Measurements from ENCODE around the gene RFX7. TPM values are rescaled to one million over a fixed set of nuclear protein-coding genes. Genes with fewer than 3 reads are reported as not detected.

Gene RFX7
- total and polyA plus RNA-seq, 2 of the 4 experiments (the other 2 are of a cell fraction): 4.1 to 10.6 TPM

DNA sequence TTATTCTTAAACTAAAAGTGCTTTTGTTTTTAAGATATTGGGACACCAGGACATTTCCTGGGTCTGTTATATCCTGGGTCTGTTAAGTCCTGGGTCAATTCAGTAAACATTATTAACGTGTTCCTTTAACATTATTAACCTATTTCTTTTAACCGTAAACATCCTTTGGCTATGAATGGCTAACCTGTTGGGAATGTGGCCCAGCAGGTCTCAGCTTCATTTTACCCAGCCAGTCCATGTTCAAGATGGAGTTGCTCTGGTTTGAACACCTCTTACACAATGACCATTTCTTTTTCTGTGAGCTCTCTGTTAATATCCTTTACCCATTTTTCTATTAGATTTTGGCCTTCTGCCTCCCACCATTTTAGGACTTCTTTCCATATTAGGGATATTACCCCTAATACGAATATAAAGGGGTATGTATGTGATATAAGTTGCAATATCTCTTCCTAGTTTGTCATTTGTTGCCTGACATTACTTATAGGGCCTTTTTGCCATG, 161.4 kb downstream of the RFX7 start:
- H3K79me1 ChIP-seq (ENCODE audit: low read depth in 1 of 2, low read length in 2 of 2): no peaks in the 10 kb centered on the region
- no peak overlapping the region for H3K4me3 ChIP-seq (ENCODE audit: insufficient read depth, low read depth, low read length)
- no peak overlapping the region for H3K23ac ChIP-seq (ENCODE audit: low read depth, low read length)
- no peak overlapping the region for H3K56ac ChIP-seq (ENCODE audit: extremely low read depth, insufficient read depth, low read length)
- ATAC-seq (ENCODE audit: low read depth): no peak
- no peak overlapping the region for H3K4ac ChIP-seq (ENCODE audit: low read depth, low read length)
- H3K27ac ChIP-seq (ENCODE audit: insufficient read depth, low read length): no peak overlapping the region
- no peak overlapping the region for H2AFZ ChIP-seq (replicated peaks; ENCODE audit: low read length, poor library complexity)
- no peak overlapping the region for H3K14ac ChIP-seq (replicated peaks; ENCODE audit: low read depth, low read length)
- H3K36me3 ChIP-seq (ENCODE audit: control insufficient read depth, insufficient read depth, low read length): no peaks in the 10 kb centered on the region
- H2BK120ac ChIP-seq (ENCODE audit: low read depth, low read length): no peak overlapping the region
- no peak overlapping the region for H2BK5ac ChIP-seq (ENCODE audit: low read depth, low read length, poor library complexity, severe bottlenecking)
- no peak overlapping the region for H2BK20ac ChIP-seq (ENCODE audit: low read depth, low read length)
- dilution Hi-C loops (cut with HindIII; ENCODE audit: low sequenced_read_pairs, unreplicated experiment) (no loop called here), in situ Hi-C loops (cut with MboI; ENCODE audit: low sequenced_read_pairs) (no loop called here), intact Hi-C loops (cut with micrococcal nuclease) (no loop called here)
- no peak overlapping the region for H2AK9ac ChIP-seq (replicated peaks; ENCODE audit: low read depth, low read length, poor library complexity)
- no peak for DNase-seq
- TF ChIP-seq RFX5 (IDR thresholded peaks at IDR 0.05; ENCODE audit: low read depth, low read length) (no peak), MXI1 (IDR thresholded peaks at IDR 0.05; ENCODE audit: borderline replicate concordance, low read depth, low read length) (no peak), CEBPB (IDR thresholded peaks at IDR 0.05; ENCODE audit: low read depth, low read length) (no peak), RAD21 (IDR thresholded peaks at IDR 0.05; ENCODE audit: low read length) (no peak), CHD1 (IDR thresholded peaks at IDR 0.05; ENCODE audit: low read depth, low read length) (no peak), BHLHE40 (IDR thresholded peaks at IDR 0.05; ENCODE audit: low read depth, low read length) (no peak), RCOR1 (IDR thresholded peaks at IDR 0.05; ENCODE audit: insufficient replicate concordance, low read length) (no peak), NFE2L2 (IDR thresholded peaks at IDR 0.05; ENCODE audit: low read depth, low read length) (no peak), POLR2A (IDR thresholded peaks at IDR 0.05; ENCODE audit: low read depth, low read length) (no peak), FOS (IDR thresholded peaks at IDR 0.05; ENCODE audit: low read depth, low read length) (no peak), MAFK (IDR thresholded peaks at IDR 0.05; ENCODE audit: low read depth, low read length) (no peak)
- TF ChIP-seq, protein P1, sequence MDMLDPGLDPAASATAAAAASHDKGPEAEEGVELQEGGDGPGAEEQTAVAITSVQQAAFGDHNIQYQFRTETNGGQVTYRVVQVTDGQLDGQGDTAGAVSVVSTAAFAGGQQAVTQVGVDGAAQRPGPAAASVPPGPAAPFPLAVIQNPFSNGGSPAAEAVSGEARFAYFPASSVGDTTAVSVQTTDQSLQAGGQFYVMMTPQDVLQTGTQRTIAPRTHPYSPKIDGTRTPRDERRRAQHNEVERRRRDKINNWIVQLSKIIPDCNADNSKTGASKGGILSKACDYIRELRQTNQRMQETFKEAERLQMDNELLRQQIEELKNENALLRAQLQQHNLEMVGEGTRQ (IDR thresholded peaks at IDR 0.05; ENCODE audit: low read depth, low read length): no peak
- TF ChIP-seq, protein P2, sequence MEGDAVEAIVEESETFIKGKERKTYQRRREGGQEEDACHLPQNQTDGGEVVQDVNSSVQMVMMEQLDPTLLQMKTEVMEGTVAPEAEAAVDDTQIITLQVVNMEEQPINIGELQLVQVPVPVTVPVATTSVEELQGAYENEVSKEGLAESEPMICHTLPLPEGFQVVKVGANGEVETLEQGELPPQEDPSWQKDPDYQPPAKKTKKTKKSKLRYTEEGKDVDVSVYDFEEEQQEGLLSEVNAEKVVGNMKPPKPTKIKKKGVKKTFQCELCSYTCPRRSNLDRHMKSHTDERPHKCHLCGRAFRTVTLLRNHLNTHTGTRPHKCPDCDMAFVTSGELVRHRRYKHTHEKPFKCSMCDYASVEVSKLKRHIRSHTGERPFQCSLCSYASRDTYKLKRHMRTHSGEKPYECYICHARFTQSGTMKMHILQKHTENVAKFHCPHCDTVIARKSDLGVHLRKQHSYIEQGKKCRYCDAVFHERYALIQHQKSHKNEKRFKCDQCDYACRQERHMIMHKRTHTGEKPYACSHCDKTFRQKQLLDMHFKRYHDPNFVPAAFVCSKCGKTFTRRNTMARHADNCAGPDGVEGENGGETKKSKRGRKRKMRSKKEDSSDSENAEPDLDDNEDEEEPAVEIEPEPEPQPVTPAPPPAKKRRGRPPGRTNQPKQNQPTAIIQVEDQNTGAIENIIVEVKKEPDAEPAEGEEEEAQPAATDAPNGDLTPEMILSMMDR (conservative IDR thresholded peaks at IDR 0.05; ENCODE audit: low read depth, low read length): no peak
- H4K5ac ChIP-seq (ENCODE audit: low read depth, low read length): no peak overlapping the region
- H3K9ac ChIP-seq (ENCODE audit: low read depth, low read length): no peak overlapping the region
- H2AK5ac ChIP-seq (ENCODE audit: low read depth, low read length): no peak overlapping the region
- CTCF ChIA-PET: interaction anchor here (0.6 kb wide), 1 partner anchor 108 kb away, joined by 3 read pairs; no protein-coding TSS in a partner anchor
- H3K27me3 ChIP-seq (ENCODE audit: control insufficient read depth, insufficient read depth, low read length): no peaks in the 10 kb centered on the region
- WGBS, 2 experiments (ENCODE audit: extremely low coverage in 2 of 2, insufficient read length in 1 of 2): no CpG with 5 or more reads among the region's 3 CpGs
- no TSS peak for BruUV-seq (replicated peaks)
- no peak overlapping the region for H2BK15ac ChIP-seq (ENCODE audit: low read depth, low read length)
- no peaks in the 10 kb centered on the region for H3K9me1 ChIP-seq (ENCODE audit: insufficient read depth, low read length)
- POLR2A ChIA-PET (ENCODE audit: unreplicated experiment): no interaction called here
- no peaks in the 10 kb centered on the region for H3K4me1 ChIP-seq (ENCODE audit: control insufficient read depth, insufficient read depth, low read length)
- no peak overlapping the region for H3K4me2 ChIP-seq (ENCODE audit: low read depth, low read length)
- H3K18ac ChIP-seq (ENCODE audit: low read depth, low read length): no peak overlapping the region
- H4K20me1 ChIP-seq (ENCODE audit: insufficient read depth, low read length): no peaks in the 10 kb centered on the region
- no peaks in the 10 kb centered on the region for H3K9me3 ChIP-seq (ENCODE audit: control insufficient read depth, insufficient read depth, low read length)
- no peak overlapping the region for H4K8ac ChIP-seq (ENCODE audit: low read depth in 2 of 2, low read length in 2 of 2)
- no peak overlapping the region for H4K91ac ChIP-seq (ENCODE audit: insufficient read depth, low read depth, low read length)
